CD1c-positive myeloid dendritic cell (primary cell): ENCODE measurements around the gene CD247.

Experiments
- DNase-seq: peaks from one replicate; pipeline ENCODE4 v3.0.0-alpha.2; 2016; ENCODE audit errors: extremely low spot score

The CD247 gene

GRCh38 chr1:167542109-167543032 lies 24.0 kb upstream of the CD247 start:
- DNase-seq, result peak; percentile 60

- DNase-seq, result peak; percentile 14
Observed at GRCh38 chr1:167541610-167542009, 23.3 kb upstream of the CD247 start.

- peak; percentile 72 for DNase-seq
Observed at GRCh38 chr1:167541003-167541402, 22.7 kb upstream of the CD247 start.

- no peak for DNase-seq
Observed at GRCh38 chr1:167538657-167539056, 20.3 kb upstream of the CD247 start.

- DNase-seq, result peak; percentile 75
Observed at GRCh38 chr1:167533851-167534300, 15.5 kb upstream of the CD247 start.

- DNase-seq, result no peak
Observed at GRCh38 chr1:167532964-167533824, 14.9 kb upstream of the CD247 start.

- DNase-seq, result no peak
Observed at GRCh38 chr1:167532375-167532774, 14.0 kb upstream of the CD247 start.

GRCh38 chr1:167529829-167530474 lies 11.6 kb upstream of the CD247 start:
- no peak for DNase-seq

GRCh38 chr1:167528057-167528728 lies 9.9 kb upstream of the CD247 start:
- no peak for DNase-seq

GRCh38 chr1:167526667-167527383 lies 8.5 kb upstream of the CD247 start:
- no peak for DNase-seq

GRCh38 chr1:167524651-167525050 lies 6.3 kb upstream of the CD247 start:
- no peak for DNase-seq

GRCh38 chr1:167522246-167522645 lies 3.9 kb upstream of the CD247 start:
- DNase-seq, result no peak

- DNase-seq, result no peak
Observed at GRCh38 chr1:167520711-167521206, 2.4 kb upstream of the CD247 start.

- DNase-seq, result no peak
Observed at GRCh38 chr1:167517535-167518330, 596 bp downstream of the CD247 start.

- no peak for DNase-seq
Observed at GRCh38 chr1:167516404-167517388, 1.6 kb downstream of the CD247 start.

GRCh38 chr1:167515893-167516321 lies 2.4 kb downstream of the CD247 start:
- no peak for DNase-seq

- no peak for DNase-seq
Observed at GRCh38 chr1:167515461-167515860, 2.9 kb downstream of the CD247 start.

GRCh38 chr1:167514288-167514687 lies 4.0 kb downstream of the CD247 start:
- no peak for DNase-seq
